HL-60/S4 treated with phorbol 12-myristate 13-acetate at 8.2 ng/mL for 4 days and 3 days (cell line): Measurements from ENCODE around the gene PCDHA3.
"Not testable (repeated sequence)": the region's sequence is repeated elsewhere in the genome, so short reads cannot be mapped to it uniquely, and the experiment has no call there.

Experiments used
- in situ Hi-C: fragments of 300-500 bp; cut with MboI; formaldehyde crosslinking; loops from 2 replicates; pipeline ENCODE4 v1.15.0; 2022; ENCODE audit warnings: low sequenced_read_pairs

Gene PCDHA3

GRCh38 chr5:140800816-140801493 lies at the start of gene PCDHA3:
PCDHA3 (plus strand) TSS chr5:140801057.
- in situ Hi-C loops = no loop called here

GRCh38 chr5:140753561-140753960 lies 47.3 kb upstream of the PCDHA3 start:
- in situ Hi-C loops = no loop called here

GRCh38 chr5:140764177-140764973 lies 36.5 kb upstream of the PCDHA3 start:
- in situ Hi-C loops = no loop called here

- in situ Hi-C loops = no loop called here
These were observed 33.4 kb upstream of the PCDHA3 start for GRCh38 chr5:140767444-140767843.

- in situ Hi-C loops = no loop called here
These were observed 20.3 kb upstream of the PCDHA3 start for GRCh38 chr5:140780512-140780911.

- in situ Hi-C loops = no loop called here
These were observed 14.8 kb upstream of the PCDHA3 start, which contains the start of gene PCDHA1 for GRCh38 chr5:140785905-140786686. PCDHA1 (plus strand) TSS chr5:140786140.

GRCh38 chr5:140787422-140787821 lies 13.4 kb upstream of the PCDHA3 start:
- in situ Hi-C loops = not testable (repeated sequence)

- in situ Hi-C loops = not testable (repeated sequence)
These were observed 12.9 kb upstream of the PCDHA3 start for GRCh38 chr5:140787849-140788504.

- in situ Hi-C loops = no loop called here
These were observed 9.8 kb upstream of the PCDHA3 start for GRCh38 chr5:140791089-140791488.

- in situ Hi-C loops = no loop called here
These were observed 6.1 kb upstream of the PCDHA3 start, which contains the start of gene PCDHA2 for GRCh38 chr5:140794595-140795258. PCDHA2 (plus strand) TSS chr5:140794852.

- in situ Hi-C loops = no loop called here
These were observed 5.6 kb upstream of the PCDHA3 start for GRCh38 chr5:140795259-140795641.

- in situ Hi-C loops = not testable (repeated sequence)
These were observed 4.7 kb upstream of the PCDHA3 start for GRCh38 chr5:140796072-140796717.

- in situ Hi-C loops = no loop called here
These were observed 4.2 kb upstream of the PCDHA3 start for GRCh38 chr5:140796718-140797095.

GRCh38 chr5:140801494-140801841 lies 611 bp downstream of the PCDHA3 start:
- in situ Hi-C loops = no loop called here

- in situ Hi-C loops = not testable (repeated sequence)
These were observed 1.5 kb downstream of the PCDHA3 start for GRCh38 chr5:140802381-140802780.

- in situ Hi-C loops = no loop called here
These were observed 2.0 kb downstream of the PCDHA3 start for GRCh38 chr5:140802781-140803271.

GRCh38 chr5:140806834-140807775 lies 6.2 kb downstream of the PCDHA3 start, which contains the start of gene PCDHA4:
PCDHA4 (plus strand) TSS chr5:140807068.
- in situ Hi-C loops = no loop called here

GRCh38 chr5:140808241-140808888 lies 7.5 kb downstream of the PCDHA3 start:
- in situ Hi-C loops = not testable (repeated sequence)
